KMS-11 (cell line): ENCODE data around the gene BCCIP.

Experiments used
- H2AFZ ChIP-seq: fragments of 200-600 bp; sonication (generic); 2 replicates; pipeline ENCODE4 v1.6.1; 2016; ENCODE audit warnings: antibody characterized with exemption, mixed run types, low read depth
- H3K27ac ChIP-seq: fragments of 200-600 bp; sonication (generic); 2 replicates; pipeline ENCODE4 v1.6.1; 2016; ENCODE audit warnings: mild to moderate bottlenecking, mixed run types
- H3K27me3 ChIP-seq: fragments of 200-600 bp; sonication (generic); 2 replicates; pipeline ENCODE4 v1.6.1; 2017; ENCODE audit warnings: mild to moderate bottlenecking, low read depth, mixed run types, moderate library complexity; ENCODE audit not compliant: insufficient read depth
- H3K36me3 ChIP-seq: fragments of 200-600 bp; sonication (generic); 2 replicates; pipeline ENCODE4 v1.6.1; 2017; ENCODE audit warnings: mild to moderate bottlenecking, mixed run types; ENCODE audit not compliant: insufficient read depth
- H3K4me1 ChIP-seq: fragments of 200-600 bp; sonication (generic); 2 replicates; pipeline ENCODE4 v1.6.1; 2016; ENCODE audit warnings: mild to moderate bottlenecking, low read depth, mixed run types; ENCODE audit not compliant: poor library complexity, severe bottlenecking
- H3K4me2 ChIP-seq: fragments of 200-600 bp; sonication (generic); 2 replicates; pipeline ENCODE4 v1.7.0; 2016; ENCODE audit warnings: mild to moderate bottlenecking, mixed run types
- H3K4me3 ChIP-seq: fragments of 200-600 bp; sonication (generic); IDR thresholded peaks from 2 replicates; pipeline ENCODE4 v1.6.1; 2017; ENCODE audit warnings: low read depth, low read length, mixed read lengths; ENCODE audit not compliant: insufficient read depth
- H3K79me2 ChIP-seq: fragments of 200-600 bp; sonication (generic); 2 replicates; pipeline ENCODE4 v1.6.1; 2016; ENCODE audit warnings: low read depth, mixed run types; ENCODE audit not compliant: insufficient read depth
- H3K9ac ChIP-seq: fragments of 200-600 bp; sonication (generic); 2 replicates; pipeline ENCODE4 v1.6.1; 2016; ENCODE audit warnings: mild to moderate bottlenecking, mixed run types
- H4K20me1 ChIP-seq: fragments of 200-600 bp; sonication (generic); 2 replicates; pipeline ENCODE4 v1.6.1; 2016; ENCODE audit warnings: mild to moderate bottlenecking, mixed run types; ENCODE audit not compliant: insufficient read depth
- CTCF ChIP-seq: fragments of 200-600 bp; sonication (generic); conservative IDR thresholded peaks from 2 replicates; pipeline ENCODE4 v1.6.1; 2017; ENCODE audit warnings: low read depth, mild to moderate bottlenecking, antibody characterized with exemption, low read length, moderate library complexity, mixed read lengths

The BCCIP gene

GRCh38 chr10:125883211-125883610 is 59.9 kb downstream of the BCCIP start:
- H3K27me3 ChIP-seq: no peaks in the 10 kb centered on the region
- H3K36me3 ChIP-seq: no peaks in the 10 kb centered on the region
- H4K20me1 ChIP-seq: no peaks in the 10 kb centered on the region
- no peak overlapping the region for H3K4me2 ChIP-seq
- H3K27ac ChIP-seq: no peak overlapping the region
- H3K4me3 ChIP-seq: no peak overlapping the region
- H3K79me2 ChIP-seq: no peaks in the 10 kb centered on the region
- no peak overlapping the region for H3K9ac ChIP-seq
- H3K4me1 ChIP-seq: no peaks in the 10 kb centered on the region
- no peak for TF ChIP-seq CTCF
- no peak overlapping the region for H2AFZ ChIP-seq
